Astrocyte of the cerebellum (primary cell): Measurements from ENCODE around the gene TRMT10A.

Experiments used
- DNase-seq: peaks from one replicate; pipeline ENCODE4 v3.0.0-alpha.2; 2011; ENCODE audit warnings: low read depth
- H3K4me3 ChIP-seq: 2 replicates; pipeline ENCODE4 v1.5.1; 2011; ENCODE audit warnings: mild to moderate bottlenecking, low read depth, low read length, moderate library complexity
- CTCF ChIP-seq: IDR thresholded peaks from 2 replicates; pipeline ENCODE4 v1.5.1; 2012; ENCODE audit warnings: low read length, low read depth, moderate library complexity, mild to moderate bottlenecking; ENCODE audit errors: missing control alignments
- in situ Hi-C: cut with HindIII; loops from 2 replicates; pipeline ENCODE4 v1.10.0; 2017; ENCODE audit warnings: low sequenced_read_pairs

The TRMT10A gene

GRCh38 chr4:99594818-99595217 lies 31.0 kb upstream of the TRMT10A start:
- no peak for TF ChIP-seq CTCF
- no peak overlapping the region for H3K4me3 ChIP-seq
- in situ Hi-C loops, result no loop called here
- DNase-seq, result no peak

DNA sequence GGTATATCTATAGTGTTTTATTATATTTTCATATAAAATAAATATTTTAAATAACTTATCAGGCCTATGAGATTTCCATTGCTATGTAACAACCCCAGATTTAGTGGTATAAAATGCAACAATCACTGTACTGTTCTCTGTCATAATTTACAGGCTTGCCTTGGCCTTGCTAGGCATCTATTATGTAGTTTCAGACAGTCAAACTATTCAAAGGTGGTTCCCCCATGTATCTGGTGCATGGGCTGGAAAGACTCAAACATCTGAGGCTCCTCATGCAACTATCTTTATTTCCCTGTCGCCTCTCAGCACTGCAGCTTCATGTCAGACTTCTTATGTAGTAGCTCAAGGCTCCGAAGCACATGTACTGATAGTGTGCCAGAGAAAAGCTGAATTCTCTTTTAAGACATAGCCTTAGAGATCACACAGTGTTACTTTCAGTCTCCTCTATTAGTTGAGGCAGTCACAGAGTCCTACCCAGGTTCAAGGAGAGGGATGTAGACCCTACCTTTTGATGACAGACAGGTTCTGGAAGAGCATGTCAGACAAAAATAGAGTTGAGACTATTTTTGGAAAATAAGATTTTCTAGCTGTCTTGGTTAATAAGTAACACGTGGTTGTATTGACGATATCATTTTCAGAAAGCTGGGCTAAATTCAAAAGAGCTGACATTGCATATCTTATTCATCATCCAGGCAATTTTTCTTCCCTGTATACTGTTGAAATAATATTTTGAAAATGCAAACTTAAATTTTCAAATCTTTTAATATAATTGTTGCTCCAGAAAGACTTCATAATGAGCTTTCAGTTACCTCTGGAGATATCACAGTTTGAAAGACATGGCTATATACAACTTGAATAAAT lies 30.2 kb upstream of the TRMT10A start:
- no peak for TF ChIP-seq CTCF
- H3K4me3 ChIP-seq, result no peak overlapping the region
- in situ Hi-C loops, result no loop called here
- no peak for DNase-seq

DNA sequence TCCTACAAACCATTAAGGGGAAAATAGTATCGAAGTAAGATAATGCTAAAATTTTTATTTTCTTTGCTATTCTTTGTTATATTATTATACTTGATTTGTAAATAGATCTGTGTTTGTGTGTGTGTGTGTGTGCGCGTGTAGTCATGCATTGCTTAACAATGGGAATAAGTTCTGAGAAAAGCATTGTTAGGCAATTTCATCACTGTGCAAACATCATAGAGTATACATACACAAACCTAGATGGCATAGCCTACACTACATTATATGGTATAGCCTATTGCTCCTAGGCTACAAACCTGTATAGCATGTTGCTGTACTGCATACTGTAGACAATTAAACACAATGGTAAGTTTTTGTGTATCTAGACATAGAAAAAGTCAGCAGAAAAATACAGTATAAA lies 27.9 kb upstream of the TRMT10A start:
- in situ Hi-C loops, result no loop called here
- H3K4me3 ChIP-seq, result no peak overlapping the region
- TF ChIP-seq CTCF, result no peak
- DNase-seq, result no peak

DNA sequence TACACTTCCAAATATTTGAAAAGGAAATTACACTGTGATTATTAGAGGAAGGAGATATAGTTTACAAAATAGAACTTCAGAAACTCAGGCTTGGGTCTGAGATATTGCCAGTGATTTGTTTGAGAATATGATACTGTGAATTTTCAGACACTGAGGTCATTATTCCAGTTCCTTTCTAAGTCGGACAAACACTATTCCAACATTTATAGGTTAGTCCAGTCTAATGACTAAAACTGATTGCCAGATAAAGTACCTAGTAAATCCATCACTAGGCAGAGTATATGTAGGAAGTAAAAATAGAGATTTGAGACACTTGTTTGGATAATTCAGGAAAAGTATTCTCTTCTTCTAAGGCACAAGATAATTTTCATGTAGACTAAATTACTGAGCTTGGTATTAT lies 24.0 kb upstream of the TRMT10A start:
- in situ Hi-C loops, result no loop called here
- DNase-seq, result no peak
- no peak overlapping the region for H3K4me3 ChIP-seq
- TF ChIP-seq CTCF, result no peak

DNA sequence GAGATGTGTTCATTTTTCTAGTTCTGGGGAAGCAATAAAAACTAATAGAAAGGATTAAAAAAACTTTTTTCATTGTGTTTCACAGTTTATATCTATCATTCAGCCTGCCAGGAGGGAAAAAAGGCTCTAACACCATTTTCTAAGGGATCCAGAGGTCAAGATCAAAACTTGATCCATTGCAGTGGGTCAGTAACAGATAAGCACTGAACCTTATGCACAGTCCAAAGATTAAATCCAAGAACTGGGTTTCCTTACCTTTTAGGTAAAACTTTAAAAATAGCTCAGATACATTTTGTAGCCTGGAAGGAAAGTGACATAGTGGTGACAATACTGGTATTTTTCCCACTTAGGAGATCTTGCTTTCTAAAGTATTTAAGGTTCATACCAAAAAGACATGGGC lies 23.5 kb upstream of the TRMT10A start:
- TF ChIP-seq CTCF, result no peak
- DNase-seq, result no peak
- in situ Hi-C loops, result no loop called here
- H3K4me3 ChIP-seq, result no peak overlapping the region

- in situ Hi-C loops, result no loop called here
- no peak for TF ChIP-seq CTCF
- no peak overlapping the region for H3K4me3 ChIP-seq
- no peak for DNase-seq
These were observed 23.0 kb upstream of the TRMT10A start for GRCh38 chr4:99586797-99587196.
